C4-2B (cell line): ENCODE data around the gene SHKBP1.

Source experiments
- CTCF ChIP-seq: fragments of 450-650 bp; conservative IDR thresholded peaks from 2 replicates; pipeline ENCODE4 v1.5.1; 2017; ENCODE audit warnings: mild to moderate bottlenecking
- ZFX ChIP-seq: fragments of 450-650 bp; IDR thresholded peaks from 2 replicates; pipeline ENCODE4 v1.6.1; 2017

- TF ChIP-seq CTCF, result no peak
- TF ChIP-seq ZFX, result no peak
These were observed 12.4 kb downstream of the SHKBP1 start for GRCh38 chr19:40588926-40589569.
